Measurements from ENCODE around the gene FAM219A.

- TF ChIP-seq CTCF (IDR thresholded peaks at IDR 0.05) (no peak), POLR2A (IDR thresholded peaks at IDR 0.05) (no peak)
Measured at GRCh38 chr9:34426347-34427074, 31.9 kb downstream of the FAM219A start.

All from lower leg skin (tissue), 3 donors.